ENCODE results near the gene PRKG1. TPM values are rescaled to one million over a fixed set of nuclear protein-coding genes. Genes with fewer than 3 reads are reported as not detected.

The PRKG1 gene
- total RNA-seq, 6 experiments from 2014 or later, result 1.1 to 2.0 (median 1.3) TPM

GRCh38 chr10:52279546-52279945, 1205.3 kb downstream of the PRKG1 start:
- ATAC-seq, result no peak
- WGBS (ENCODE audit: insufficient coverage, low coverage, low lambda C conversion rate, missing lambda C conversion rate), result 22% methylated on average over 3 of the region's 3 CpGs
- Histone ChIP-seq H3K4me3 (no peak overlapping the region), H3K9me3 (no peaks in the 10 kb centered on the region), H3K27me3 (no peaks in the 10 kb centered on the region), H3K4me1 (no peaks in the 10 kb centered on the region), H3K27ac (no peak overlapping the region), H3K36me3 (no peaks in the 10 kb centered on the region)
- intact Hi-C loops (cut with DNase I), result no loop called here
- TF ChIP-seq POLR2A (IDR thresholded peaks at IDR 0.05) (no peak), CTCF (IDR thresholded peaks at IDR 0.05) (no peak)
- no peak for DNase-seq

- Histone ChIP-seq H3K4me1 (no peaks in the 10 kb centered on the region), H3K27me3 (no peaks in the 10 kb centered on the region)
- ATAC-seq, result no peak
Observed at GRCh38 chr10:52280051-52280450, 1205.8 kb downstream of the PRKG1 start.

GRCh38 chr10:52283174-52283573, 1208.9 kb downstream of the PRKG1 start:
- Histone ChIP-seq H3K27me3 (no peaks in the 10 kb centered on the region), H3K4me1 (no peaks in the 10 kb centered on the region), H3K27ac (no peak overlapping the region), H3K36me3 (no peaks in the 10 kb centered on the region), H3K9me3 (no peaks in the 10 kb centered on the region), H3K4me3 (no peak overlapping the region)
- no peak for TF ChIP-seq CTCF (IDR thresholded peaks at IDR 0.05)
- TF ChIP-seq POLR2A (IDR thresholded peaks at IDR 0.05), result no peak
- intact Hi-C loops (cut with DNase I), result no loop called here
- 38% methylated on average over 2 of the region's 2 CpGs for WGBS (ENCODE audit: insufficient coverage, low coverage, low lambda C conversion rate, missing lambda C conversion rate)
- no peak for DNase-seq
- ATAC-seq, result no peak

More at GRCh38 chr10:52280051-52280450, 1205.8 kb downstream of the PRKG1 start:
- intact Hi-C loops (cut with DNase I), result no loop called here
- WGBS (ENCODE audit: insufficient coverage, low coverage, low lambda C conversion rate, missing lambda C conversion rate), result 62% methylated on average over 1 of the region's 1 CpG
- TF ChIP-seq CTCF (IDR thresholded peaks at IDR 0.05), result no peak
- no peak for TF ChIP-seq POLR2A (IDR thresholded peaks at IDR 0.05)
- H3K36me3 ChIP-seq, result no peaks in the 10 kb centered on the region
- no peak overlapping the region for H3K27ac ChIP-seq
- H3K4me3 ChIP-seq, result no peak overlapping the region
- no peak for DNase-seq
- H3K9me3 ChIP-seq, result no peaks in the 10 kb centered on the region

- H3K4me1 ChIP-seq, result no peaks in the 10 kb centered on the region
- intact Hi-C loops (cut with DNase I), result no loop called here
- no peaks in the 10 kb centered on the region for H3K27me3 ChIP-seq
- no peak overlapping the region for H3K27ac ChIP-seq
- no peak for ATAC-seq
- no peaks in the 10 kb centered on the region for H3K9me3 ChIP-seq
- WGBS (ENCODE audit: insufficient coverage, low coverage, low lambda C conversion rate, missing lambda C conversion rate), result 39% methylated on average over 2 of the region's 2 CpGs
- no peak for DNase-seq
- H3K4me3 ChIP-seq, result no peak overlapping the region
- TF ChIP-seq CTCF (IDR thresholded peaks at IDR 0.05) (no peak), POLR2A (IDR thresholded peaks at IDR 0.05) (no peak)
- H3K36me3 ChIP-seq, result no peaks in the 10 kb centered on the region
Observed at GRCh38 chr10:52284416-52285013, 1210.2 kb downstream of the PRKG1 start.

- Histone ChIP-seq H3K36me3 (no peaks in the 10 kb centered on the region), H3K9me3 (no peaks in the 10 kb centered on the region), H3K4me3 (no peak overlapping the region), H3K27me3 (no peaks in the 10 kb centered on the region), H3K4me1 (no peaks in the 10 kb centered on the region), H3K27ac (no peak overlapping the region)
- TF ChIP-seq POLR2A (IDR thresholded peaks at IDR 0.05), result no peak
- no peak for TF ChIP-seq CTCF (IDR thresholded peaks at IDR 0.05)
- WGBS (ENCODE audit: insufficient coverage, low coverage, low lambda C conversion rate, missing lambda C conversion rate), result 81% methylated on average over 1 of the region's 1 CpG
- no peak for ATAC-seq
- DNase-seq, result no peak
- intact Hi-C loops (cut with DNase I), result no loop called here
Observed at GRCh38 chr10:52287866-52288265, 1213.6 kb downstream of the PRKG1 start.
